ENCODE results near the gene IL21R. TPM values are rescaled to one million over a fixed set of nuclear protein-coding genes. Genes with fewer than 3 reads are reported as not detected.

IL21R gene
- total and polyA plus RNA-seq, 9 of the 15 experiments (the other 6 are each of a cell fraction or from before 2014, with no cell fraction given): 0.04 to 0.34 (median 0.18) TPM; not detected in 1

GRCh38 chr16:27402569-27402963 is 592 bp downstream of the IL21R start:
- no TSS peak for BruUV-seq (replicated peaks)
- no peak overlapping the region for H2AFZ ChIP-seq (ENCODE audit: low read depth, low read length)
- peaks cover 28 to 50% of the 10 kb centered on the region in 2 experiments for H3K27me3 ChIP-seq (ENCODE audit: control insufficient read depth in 2 of 2, insufficient read depth in 2 of 2, low read length in 2 of 2)
- peaks cover 4% of the 10 kb centered on the region; the same call in 1 of the 2 replicates for H4K20me1 ChIP-seq (replicated peaks; ENCODE audit: control insufficient read depth, insufficient read depth, low read length)
- intact Hi-C loops (cut with micrococcal nuclease): no loop called here
- H3K27ac ChIP-seq (ENCODE audit: extremely low read depth, low read depth, low read length): no peak overlapping the region
- no peak for TF ChIP-seq ETV5 (CRISPR knock-in tag; IDR thresholded peaks at IDR 0.05; ENCODE audit: low read depth)
- no peak for TF ChIP-seq CTBP1 (IDR thresholded peaks at IDR 0.05; ENCODE audit: borderline replicate concordance)
- TF ChIP-seq SNIP1 (IDR thresholded peaks at IDR 0.05; ENCODE audit: low read depth): no peak
- TF ChIP-seq ZNF134 (CRISPR knock-in tag; conservative IDR thresholded peaks at IDR 0.05): no peak
- no peak for TF ChIP-seq ATF2 (CRISPR knock-in tag; IDR thresholded peaks at IDR 0.05)
- no peak for TF ChIP-seq KLF13 (tag; IDR thresholded peaks at IDR 0.05; ENCODE audit: borderline replicate concordance, low read depth)
- TF ChIP-seq CREB3L1 (IDR thresholded peaks at IDR 0.05; ENCODE audit: borderline replicate concordance, low read depth): no peak
- no peak for TF ChIP-seq ETV1 (tag; conservative IDR thresholded peaks at IDR 0.05; ENCODE audit: low read depth)
- TF ChIP-seq HDGF (IDR thresholded peaks at IDR 0.05): no peak
- TF ChIP-seq MBD2 (IDR thresholded peaks at IDR 0.05; ENCODE audit: borderline replicate concordance, low read depth): no peak
- TF ChIP-seq THAP7 (CRISPR knock-in tag; IDR thresholded peaks at IDR 0.05): no peak
- no peak for TF ChIP-seq ADNP (tag; IDR thresholded peaks at IDR 0.05)
- TF ChIP-seq CEBPG (CRISPR knock-in tag; IDR thresholded peaks at IDR 0.05): no peak
- TF ChIP-seq CEBPG (tag; conservative IDR thresholded peaks at IDR 0.05 in 1 of 2, IDR thresholded peaks at IDR 0.05 in 1 of 2): no peak
- no peak for TF ChIP-seq ZNF444 (CRISPR knock-in tag; IDR thresholded peaks at IDR 0.05)
- no peak for TF ChIP-seq MAFG (tag; conservative IDR thresholded peaks at IDR 0.05)
- TF ChIP-seq USF2 (CRISPR knock-in tag; IDR thresholded peaks at IDR 0.05): no peak
- no peak for TF ChIP-seq SMARCC2 (IDR thresholded peaks at IDR 0.05; ENCODE audit: low read depth)
- TF ChIP-seq LCOR (CRISPR knock-in tag; IDR thresholded peaks at IDR 0.05): no peak
- H3K4me1 ChIP-seq (replicated peaks in 1 of 2; ENCODE audit: control insufficient read depth in 2 of 2, insufficient read depth in 2 of 2, low read length in 2 of 2): peaks cover 0 to 7% of the 10 kb centered on the region in 2 experiments; a peak in 3 of 5 replicates
- H3K9ac ChIP-seq (ENCODE audit: insufficient read depth in 1 of 2, low read depth in 2 of 2, low read length in 2 of 2): no peak overlapping the region; a peak in 1 of 4 replicates
- no peaks in the 10 kb centered on the region for H3K36me3 ChIP-seq (ENCODE audit: control insufficient read depth, insufficient read depth, low read length)
- H3K79me2 ChIP-seq (ENCODE audit: control insufficient read depth, insufficient read depth, low read length): no peaks in the 10 kb centered on the region
- ChIA-PET POLR2A (no interaction called here), CTCF (ENCODE audit: low intra/inter-chr PET ratio) (no interaction called here)
- WGBS (ENCODE audit: insufficient coverage, low coverage, missing lambda C conversion rate): 8% methylated on average over 8 of the region's 8 CpGs
- ATAC-seq (no peak), DNase-seq (ENCODE audit: extremely low read depth in 1 of 4, low spot score in 3 of 4) (no peak), FAIRE-seq (no peak)
- in situ Hi-C loops (cut with MboI): no loop called here
- H3K4me3 ChIP-seq: no peak overlapping the region
- peaks cover 2% of the 10 kb centered on the region for H3K9me1 ChIP-seq (ENCODE audit: control insufficient read depth, insufficient read depth, low read length)
- H3K9me3 ChIP-seq (replicated peaks; ENCODE audit: control insufficient read depth, insufficient read depth, low read depth, low read length): no peaks in the 10 kb centered on the region
- no peak overlapping the region for H3K4me2 ChIP-seq (ENCODE audit: insufficient read depth, low read length)
